HCT116 (cell line): ENCODE results near the gene MORN1.
A peak's percentile ranks its signal among the peaks of the same experiment; 100 is the strongest.

Source experiments
- CTCF ChIP-seq, 3 experiments: fragments of 200-600 bp in 1 of 3; sonication (generic) in 1 of 3; IDR thresholded peaks in 2 of 3; conservative IDR thresholded peaks in 1 of 3; 2 replicates each; pipeline ENCODE4 v1.5.1; 2012 to 2017; ENCODE audit warnings: low read depth in 2 of 3, low read length in 2 of 3, antibody characterized with exemption in 1 of 3, borderline replicate concordance in 1 of 3, control low read depth in 1 of 3, mild to moderate bottlenecking in 1 of 3, mixed read lengths in 1 of 3, mixed run types in 1 of 3, moderate library complexity in 1 of 3; ENCODE audit not compliant: insufficient read depth in 1 of 3
- JUND ChIP-seq: IDR thresholded peaks from 2 replicates; pipeline ENCODE4 v1.6.1; 2012
- MAX ChIP-seq: IDR thresholded peaks from 2 replicates; pipeline ENCODE4 v1.6.1; 2012
- POLR2A ChIP-seq: IDR thresholded peaks from 2 replicates; pipeline ENCODE4 v1.7.0; 2011; ENCODE audit warnings: borderline replicate concordance; ENCODE audit not compliant: insufficient read depth, insufficient read length; ENCODE audit errors: extremely low read depth
- POLR2AphosphoS5 ChIP-seq: IDR thresholded peaks from 2 replicates; pipeline ENCODE4 v1.6.1; 2011; ENCODE audit warnings: mild to moderate bottlenecking, low read depth, low read length, moderate library complexity

- TF ChIP-seq POLR2AphosphoS5: no peak
- peak in 2 of 3 experiments; percentile 60 to 62; a peak in 5 of 6 replicates for TF ChIP-seq CTCF (IDR thresholded peaks at IDR 0.05 in 2 of 3, conservative IDR thresholded peaks at IDR 0.05 in 1 of 3; ENCODE audit: borderline replicate concordance in 1 of 3, insufficient read depth in 1 of 3, low read depth in 2 of 3, low read length in 2 of 3)
- TF ChIP-seq MAX: no peak
- no peak for TF ChIP-seq JUND
- no peak for TF ChIP-seq POLR2A
These were observed 38.6 kb upstream of the MORN1 start for GRCh38 chr1:2429780-2430591.
